Loucy (cell line): ENCODE measurements around the gene ANGEL1.

ENCODE experiments used
- H2AFZ ChIP-seq: fragments of 200-600 bp; sonication (generic); 2 replicates; pipeline ENCODE4 v1.6.0; 2016; ENCODE audit warnings: antibody characterized with exemption, mild to moderate bottlenecking, low read length, moderate library complexity
- H3F3A ChIP-seq: fragments of 200-600 bp; 2 replicates; pipeline ENCODE4 v1.6.0; 2016; ENCODE audit warnings: antibody characterized with exemption, low read depth, mild to moderate bottlenecking
- H3K27me3 ChIP-seq: fragments of 200-600 bp; sonication (generic); 2 replicates; pipeline ENCODE4 v1.6.1; 2014; ENCODE audit warnings: low read length, mild to moderate bottlenecking; ENCODE audit not compliant: insufficient read depth, poor library complexity, severe bottlenecking
- H3K36me3 ChIP-seq: fragments of 200-600 bp; sonication (generic); 2 replicates; pipeline ENCODE4 v1.6.1; 2016; ENCODE audit warnings: low read length; ENCODE audit not compliant: insufficient read depth
- H3K4me1 ChIP-seq: fragments of 200-600 bp; sonication (generic); 2 replicates; pipeline ENCODE4 v1.5.1; 2014; ENCODE audit warnings: low read length, mild to moderate bottlenecking; ENCODE audit not compliant: insufficient read depth, poor library complexity, severe bottlenecking
- H3K4me2 ChIP-seq: fragments of 200-600 bp; sonication (generic); 2 replicates; pipeline ENCODE4 v1.6.0; 2014; ENCODE audit warnings: antibody characterized with exemption, low read length, low read depth, mild to moderate bottlenecking; ENCODE audit not compliant: poor library complexity, severe bottlenecking
- H3K4me3 ChIP-seq: fragments of 200-600 bp; sonication (generic); 2 replicates; pipeline ENCODE4 v1.5.1; 2014; ENCODE audit warnings: low read length, mild to moderate bottlenecking, mixed read lengths; ENCODE audit not compliant: poor library complexity, severe bottlenecking
- H3K79me2 ChIP-seq: fragments of 200-600 bp; sonication (generic); 2 replicates; pipeline ENCODE4 v1.6.1; 2014; ENCODE audit warnings: low read length; ENCODE audit not compliant: insufficient read depth
- H3K9ac ChIP-seq: fragments of 200-600 bp; sonication (generic); 2 replicates; pipeline ENCODE4 v1.6.0; 2014; ENCODE audit warnings: mild to moderate bottlenecking, low read depth, low read length, moderate library complexity; ENCODE audit not compliant: poor library complexity, severe bottlenecking
- H3K9me2 ChIP-seq: fragments of 200-600 bp; sonication (generic); replicated peaks from 2 replicates; pipeline ENCODE4 v1.6.1; 2016; ENCODE audit warnings: low read depth, low read length, mixed read lengths
- H3K9me3 ChIP-seq: fragments of 200-600 bp; sonication (generic); 2 replicates; pipeline ENCODE4 v1.6.1; 2014; ENCODE audit warnings: mild to moderate bottlenecking, antibody characterized with exemption, low read length, low read depth; ENCODE audit not compliant: insufficient read depth
- H4K20me1 ChIP-seq: fragments of 200-600 bp; sonication (generic); 2 replicates; pipeline ENCODE4 v1.6.0; 2014; ENCODE audit warnings: antibody characterized with exemption, low read length, mild to moderate bottlenecking; ENCODE audit not compliant: insufficient read depth, poor library complexity, severe bottlenecking
- EZH2phosphoT487 ChIP-seq: fragments of 200-600 bp; IDR thresholded peaks from 2 replicates; pipeline ENCODE4 v1.6.1; 2018; ENCODE audit warnings: antibody characterized with exemption, mild to moderate bottlenecking, moderate library complexity, borderline replicate concordance
- TF ChIP-seq, protein P1 (sequence below): fragments of 200-600 bp; sonication (generic); conservative IDR thresholded peaks from 2 replicates; pipeline ENCODE4 v1.5.1; 2014; ENCODE audit warnings: mild to moderate bottlenecking, antibody characterized with exemption, low read length

The ANGEL1 gene

DNA sequence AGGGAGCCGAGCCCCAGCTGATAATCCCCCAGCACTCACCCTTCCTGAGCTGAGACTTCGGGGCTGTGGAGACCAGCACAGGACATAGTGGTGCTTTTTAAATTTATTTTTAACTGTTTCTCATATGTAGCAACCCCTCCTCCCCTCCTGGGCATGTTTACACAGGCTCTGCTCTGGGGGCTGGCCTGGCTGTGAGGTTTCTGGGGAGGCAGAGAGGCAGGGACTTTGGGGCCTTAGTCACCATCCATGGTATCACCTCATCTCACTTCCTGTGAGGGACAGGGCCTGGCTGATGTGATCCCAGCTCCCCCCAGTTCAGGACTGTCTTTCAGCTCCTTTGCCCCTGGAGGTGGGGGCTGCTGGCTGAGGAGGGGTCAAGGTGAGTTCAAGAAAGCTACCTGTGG is 31.0 kb downstream of the ANGEL1 start:
- no peaks in the 10 kb centered on the region for H3K79me2 ChIP-seq
- H3K36me3 ChIP-seq = no peaks in the 10 kb centered on the region; the same call in 1 of the 2 replicates
- no peaks in the 10 kb centered on the region for H3K27me3 ChIP-seq
- H3K9me3 ChIP-seq = no peaks in the 10 kb centered on the region
- no peaks in the 10 kb centered on the region for H3K9me2 ChIP-seq
- no peaks in the 10 kb centered on the region for H4K20me1 ChIP-seq
- no peak overlapping the region for H3K4me3 ChIP-seq
- H2AFZ ChIP-seq = no peak overlapping the region
- no peaks in the 10 kb centered on the region for H3F3A ChIP-seq
- H3K4me1 ChIP-seq = peaks cover 15% of the 10 kb centered on the region
- TF ChIP-seq EZH2phosphoT487 = no peak
- TF ChIP-seq, protein P1, sequence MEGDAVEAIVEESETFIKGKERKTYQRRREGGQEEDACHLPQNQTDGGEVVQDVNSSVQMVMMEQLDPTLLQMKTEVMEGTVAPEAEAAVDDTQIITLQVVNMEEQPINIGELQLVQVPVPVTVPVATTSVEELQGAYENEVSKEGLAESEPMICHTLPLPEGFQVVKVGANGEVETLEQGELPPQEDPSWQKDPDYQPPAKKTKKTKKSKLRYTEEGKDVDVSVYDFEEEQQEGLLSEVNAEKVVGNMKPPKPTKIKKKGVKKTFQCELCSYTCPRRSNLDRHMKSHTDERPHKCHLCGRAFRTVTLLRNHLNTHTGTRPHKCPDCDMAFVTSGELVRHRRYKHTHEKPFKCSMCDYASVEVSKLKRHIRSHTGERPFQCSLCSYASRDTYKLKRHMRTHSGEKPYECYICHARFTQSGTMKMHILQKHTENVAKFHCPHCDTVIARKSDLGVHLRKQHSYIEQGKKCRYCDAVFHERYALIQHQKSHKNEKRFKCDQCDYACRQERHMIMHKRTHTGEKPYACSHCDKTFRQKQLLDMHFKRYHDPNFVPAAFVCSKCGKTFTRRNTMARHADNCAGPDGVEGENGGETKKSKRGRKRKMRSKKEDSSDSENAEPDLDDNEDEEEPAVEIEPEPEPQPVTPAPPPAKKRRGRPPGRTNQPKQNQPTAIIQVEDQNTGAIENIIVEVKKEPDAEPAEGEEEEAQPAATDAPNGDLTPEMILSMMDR = no peak
- peak overlapping the region; percentile 52 for H3K4me2 ChIP-seq
- H3K9ac ChIP-seq = peak overlapping the region; percentile 63

- TF ChIP-seq EZH2phosphoT487 = no peak
- TF ChIP-seq, protein P1 = no peak
- Histone ChIP-seq H3K27me3 (no peaks in the 10 kb centered on the region), H3K9ac (peak overlapping the region; percentile 63), H3K4me2 (peak overlapping the region; percentile 52), H3K36me3 (no peaks in the 10 kb centered on the region; the same call in 1 of the 2 replicates), H4K20me1 (no peaks in the 10 kb centered on the region), H3K9me2 (no peaks in the 10 kb centered on the region), H3K79me2 (no peaks in the 10 kb centered on the region), H3K4me1 (peaks cover 15% of the 10 kb centered on the region), H3K9me3 (no peaks in the 10 kb centered on the region), H3F3A (no peaks in the 10 kb centered on the region), H2AFZ (no peak overlapping the region), H3K4me3 (no peak overlapping the region)
These were observed 31.6 kb downstream of the ANGEL1 start for GRCh38 chr14:76780875-76781647.

- Histone ChIP-seq H3F3A (no peaks in the 10 kb centered on the region), H3K9me2 (no peaks in the 10 kb centered on the region), H3K4me2 (no peak overlapping the region), H3K27me3 (no peaks in the 10 kb centered on the region), H3K36me3 (no peaks in the 10 kb centered on the region; the same call in 1 of the 2 replicates), H3K4me3 (no peak overlapping the region), H3K4me1 (peaks cover 15% of the 10 kb centered on the region), H3K9ac (no peak overlapping the region), H4K20me1 (no peaks in the 10 kb centered on the region), H3K9me3 (no peaks in the 10 kb centered on the region), H3K79me2 (no peaks in the 10 kb centered on the region), H2AFZ (no peak overlapping the region)
- TF ChIP-seq EZH2phosphoT487 = no peak
These were observed 32.3 kb downstream of the ANGEL1 start for GRCh38 chr14:76780360-76780759.

GRCh38 chr14:76780058-76780345 is 32.7 kb downstream of the ANGEL1 start:
- Histone ChIP-seq H3K27me3 (no peaks in the 10 kb centered on the region), H3K36me3 (no peaks in the 10 kb centered on the region; the same call in 1 of the 2 replicates), H3K9ac (no peak overlapping the region), H3K9me2 (no peaks in the 10 kb centered on the region), H3K4me2 (no peak overlapping the region), H3K4me3 (no peak overlapping the region), H3K4me1 (peaks cover 15% of the 10 kb centered on the region), H3K79me2 (no peaks in the 10 kb centered on the region), H3F3A (no peaks in the 10 kb centered on the region), H4K20me1 (no peaks in the 10 kb centered on the region), H2AFZ (no peak overlapping the region), H3K9me3 (no peaks in the 10 kb centered on the region)
- TF ChIP-seq EZH2phosphoT487 = no peak
- TF ChIP-seq, protein P1 = no peak
